Measurements from ENCODE around the gene SAGE1. TPM values are rescaled to one million over a fixed set of nuclear protein-coding genes. Genes with fewer than 3 reads are reported as not detected.
A peak's percentile ranks its signal among the peaks of the same experiment; 100 is the strongest.

The SAGE1 gene
- total and polyA plus RNA-seq, 9 of the 15 experiments (the other 6 are each of a cell fraction or from before 2014, with no cell fraction given), result 14.6 to 79.2 (median 29.3) TPM

DNA sequence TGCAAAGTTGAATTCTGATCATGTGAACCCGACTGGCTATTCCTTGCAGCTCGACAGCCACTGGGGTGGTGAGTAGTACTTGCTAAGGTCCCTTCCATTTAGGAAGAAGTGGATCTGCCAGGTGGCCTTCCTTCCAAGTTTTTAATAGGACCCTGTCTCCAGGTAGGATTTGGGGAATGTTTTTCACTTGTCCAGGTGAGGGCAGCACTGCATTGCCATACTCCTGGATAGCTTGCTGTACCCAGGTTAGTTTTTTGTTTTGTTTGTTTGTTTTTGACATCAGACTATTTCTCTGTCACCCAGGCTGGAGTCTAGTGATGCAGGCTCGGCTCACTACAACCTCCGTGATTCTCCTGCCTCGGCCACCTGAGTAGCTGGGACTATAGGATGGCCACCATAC is 29.8 kb downstream of the SAGE1 start:
- no peak overlapping the region for H3K27ac ChIP-seq (ENCODE audit: extremely low read depth, low read depth, low read length)
- no peaks in the 10 kb centered on the region for H4K20me1 ChIP-seq (replicated peaks; ENCODE audit: control insufficient read depth, insufficient read depth, low read length)
- intact Hi-C loops (cut with micrococcal nuclease), result no loop called here
- TF ChIP-seq CBX1 (IDR thresholded peaks at IDR 0.05; ENCODE audit: low read depth) (no peak), LEF1 (IDR thresholded peaks at IDR 0.05) (no peak), RAD21 (CRISPR knock-in tag; conservative IDR thresholded peaks at IDR 0.05 in 1 of 2, IDR thresholded peaks at IDR 0.05 in 1 of 2) (peak in 1 of 2 experiments; percentile 32; a peak in 1 of 4 replicates)
- TF ChIP-seq, protein P1, sequence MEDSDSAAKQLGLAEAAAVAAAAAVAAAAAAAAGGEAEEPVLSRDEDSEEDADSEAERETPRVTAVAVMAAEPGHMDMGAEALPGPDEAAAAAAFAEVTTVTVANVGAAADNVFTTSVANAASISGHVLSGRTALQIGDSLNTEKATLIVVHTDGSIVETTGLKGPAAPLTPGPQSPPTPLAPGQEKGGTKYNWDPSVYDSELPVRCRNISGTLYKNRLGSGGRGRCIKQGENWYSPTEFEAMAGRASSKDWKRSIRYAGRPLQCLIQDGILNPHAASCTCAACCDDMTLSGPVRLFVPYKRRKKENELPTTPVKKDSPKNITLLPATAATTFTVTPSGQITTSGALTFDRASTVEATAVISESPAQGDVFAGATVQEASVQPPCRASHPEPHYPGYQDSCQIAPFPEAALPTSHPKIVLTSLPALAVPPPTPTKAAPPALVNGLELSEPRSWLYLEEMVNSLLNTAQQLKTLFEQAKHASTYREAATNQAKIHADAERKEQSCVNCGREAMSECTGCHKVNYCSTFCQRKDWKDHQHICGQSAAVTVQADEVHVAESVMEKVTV (CRISPR knock-in tag; IDR thresholded peaks at IDR 0.05), result no peak
- TF ChIP-seq, protein P2, sequence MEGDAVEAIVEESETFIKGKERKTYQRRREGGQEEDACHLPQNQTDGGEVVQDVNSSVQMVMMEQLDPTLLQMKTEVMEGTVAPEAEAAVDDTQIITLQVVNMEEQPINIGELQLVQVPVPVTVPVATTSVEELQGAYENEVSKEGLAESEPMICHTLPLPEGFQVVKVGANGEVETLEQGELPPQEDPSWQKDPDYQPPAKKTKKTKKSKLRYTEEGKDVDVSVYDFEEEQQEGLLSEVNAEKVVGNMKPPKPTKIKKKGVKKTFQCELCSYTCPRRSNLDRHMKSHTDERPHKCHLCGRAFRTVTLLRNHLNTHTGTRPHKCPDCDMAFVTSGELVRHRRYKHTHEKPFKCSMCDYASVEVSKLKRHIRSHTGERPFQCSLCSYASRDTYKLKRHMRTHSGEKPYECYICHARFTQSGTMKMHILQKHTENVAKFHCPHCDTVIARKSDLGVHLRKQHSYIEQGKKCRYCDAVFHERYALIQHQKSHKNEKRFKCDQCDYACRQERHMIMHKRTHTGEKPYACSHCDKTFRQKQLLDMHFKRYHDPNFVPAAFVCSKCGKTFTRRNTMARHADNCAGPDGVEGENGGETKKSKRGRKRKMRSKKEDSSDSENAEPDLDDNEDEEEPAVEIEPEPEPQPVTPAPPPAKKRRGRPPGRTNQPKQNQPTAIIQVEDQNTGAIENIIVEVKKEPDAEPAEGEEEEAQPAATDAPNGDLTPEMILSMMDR (IDR thresholded peaks at IDR 0.05 in 2 of 3, conservative IDR thresholded peaks at IDR 0.05 in 1 of 3; ENCODE audit: insufficient read depth in 2 of 3, low read depth in 1 of 3, low read length in 3 of 3), result peak; percentile 22 to 44 (median 37); a peak in 3 of 6 replicates
- no peaks in the 10 kb centered on the region for H3K27me3 ChIP-seq (ENCODE audit: control insufficient read depth in 2 of 2, insufficient read depth in 2 of 2, low read length in 2 of 2)
- H3K4me2 ChIP-seq (ENCODE audit: insufficient read depth, low read length), result no peak overlapping the region
- ATAC-seq, result peak; percentile 61; the same call in 2 of the 3 replicates
- in situ Hi-C loops (cut with MboI), result no loop called here
- FAIRE-seq, result no peak
- H3K4me1 ChIP-seq (replicated peaks in 1 of 2; ENCODE audit: control insufficient read depth in 2 of 2, insufficient read depth in 2 of 2, low read length in 2 of 2), result peaks cover 0 to 2% of the 10 kb centered on the region in 2 experiments; a peak in 2 of 5 replicates
- CTCF ChIA-PET (ENCODE audit: low intra/inter-chr PET ratio), result no interaction called here
- POLR2A ChIA-PET, result no interaction called here
- H3K4me3 ChIP-seq, result no peak overlapping the region
- no peak overlapping the region for H3K9ac ChIP-seq (ENCODE audit: insufficient read depth in 1 of 2, low read depth in 2 of 2, low read length in 2 of 2)
- H3K9me1 ChIP-seq (ENCODE audit: control insufficient read depth, insufficient read depth, low read length), result no peaks in the 10 kb centered on the region
- DNase-seq (ENCODE audit: extremely low read depth in 1 of 4, low spot score in 3 of 4), result peak in 1 of 4 experiments; percentile 14
- H3K9me3 ChIP-seq (replicated peaks; ENCODE audit: control insufficient read depth, insufficient read depth, low read depth, low read length), result no peaks in the 10 kb centered on the region
- no peaks in the 10 kb centered on the region for H3K36me3 ChIP-seq (ENCODE audit: control insufficient read depth, insufficient read depth, low read length)
- no peaks in the 10 kb centered on the region for H3K79me2 ChIP-seq (ENCODE audit: control insufficient read depth, insufficient read depth, low read length)
- 11% methylated on average over 5 of the region's 5 CpGs for whole genome bisulfite sequencing (ENCODE audit: insufficient coverage, low coverage, missing lambda C conversion rate)
- H2AFZ ChIP-seq (ENCODE audit: low read depth, low read length), result no peak overlapping the region
- BruUV-seq (replicated peaks), result no TSS peak
